GM19467 (cell line): ENCODE results near the gene UPK2.

Experiments
- ATAC-seq: cut with Tn5 transposase; IDR thresholded peaks from one replicate; pipeline ENCODE4 v1.9.1; 2021; ENCODE audit warnings: mild to moderate bottlenecking, moderate library complexity; ENCODE audit not compliant: unreplicated experiment

Gene UPK2

DNA sequence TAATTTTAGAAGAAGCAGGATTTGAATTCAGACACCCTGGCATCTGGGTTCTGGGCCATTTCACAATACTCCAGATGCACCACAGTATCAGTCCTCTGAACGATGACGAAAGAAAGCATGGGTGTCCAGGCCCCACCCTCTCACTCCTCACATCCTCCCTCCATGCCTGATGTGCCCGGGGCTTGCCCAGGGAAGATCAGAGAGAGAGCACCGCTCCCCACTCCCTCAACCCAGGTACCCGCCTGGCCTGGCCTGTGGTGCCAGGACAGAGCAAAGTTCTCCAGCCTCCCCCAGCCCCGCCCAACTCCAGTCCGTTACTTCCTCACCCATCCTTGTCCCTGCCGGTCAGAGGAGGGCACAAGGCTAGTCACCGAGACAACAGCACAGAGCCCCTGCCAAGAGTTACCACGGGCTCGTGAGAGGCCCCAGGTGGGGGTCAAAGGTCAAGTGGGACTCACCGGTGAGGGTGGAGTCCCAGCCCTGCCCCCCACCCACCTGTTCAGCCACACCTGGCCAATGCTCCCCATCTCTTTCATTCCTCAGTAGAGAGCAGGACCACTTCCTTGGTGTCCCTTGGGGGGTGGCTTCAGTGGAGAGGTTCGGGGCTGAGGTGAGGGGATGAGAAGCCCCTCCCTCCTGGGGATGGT lies 38.5 kb upstream of the UPK2 start:
- ATAC-seq, result no peak

DNA sequence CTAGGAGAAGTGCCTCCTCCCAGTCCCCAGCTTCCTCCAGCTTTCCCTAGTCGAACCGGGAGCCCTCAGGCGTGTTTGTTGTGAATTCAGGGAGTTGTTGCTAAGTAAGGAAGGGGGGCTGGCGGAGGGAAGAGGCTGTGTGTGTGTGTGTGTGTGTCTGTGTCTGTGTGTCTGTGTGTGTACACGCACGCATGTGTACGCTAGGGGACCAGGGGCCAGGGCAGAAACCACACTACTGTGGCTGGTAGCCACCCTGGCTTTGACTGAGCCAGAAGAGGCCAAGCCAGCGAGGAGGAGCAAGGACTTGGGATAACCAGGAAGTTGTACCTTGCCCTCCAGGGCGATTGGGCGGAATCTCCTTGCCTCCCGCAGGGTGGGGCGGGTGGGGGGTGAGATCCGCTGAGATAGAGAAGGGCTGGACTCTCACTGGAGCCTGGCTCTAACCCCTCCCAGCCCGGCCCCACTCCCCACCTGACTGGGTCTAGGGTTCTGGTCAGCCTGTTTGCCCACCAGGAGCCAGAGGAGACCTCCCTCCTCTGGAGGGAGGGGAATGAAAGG lies 37.9 kb upstream of the UPK2 start:
- no peak for ATAC-seq

DNA sequence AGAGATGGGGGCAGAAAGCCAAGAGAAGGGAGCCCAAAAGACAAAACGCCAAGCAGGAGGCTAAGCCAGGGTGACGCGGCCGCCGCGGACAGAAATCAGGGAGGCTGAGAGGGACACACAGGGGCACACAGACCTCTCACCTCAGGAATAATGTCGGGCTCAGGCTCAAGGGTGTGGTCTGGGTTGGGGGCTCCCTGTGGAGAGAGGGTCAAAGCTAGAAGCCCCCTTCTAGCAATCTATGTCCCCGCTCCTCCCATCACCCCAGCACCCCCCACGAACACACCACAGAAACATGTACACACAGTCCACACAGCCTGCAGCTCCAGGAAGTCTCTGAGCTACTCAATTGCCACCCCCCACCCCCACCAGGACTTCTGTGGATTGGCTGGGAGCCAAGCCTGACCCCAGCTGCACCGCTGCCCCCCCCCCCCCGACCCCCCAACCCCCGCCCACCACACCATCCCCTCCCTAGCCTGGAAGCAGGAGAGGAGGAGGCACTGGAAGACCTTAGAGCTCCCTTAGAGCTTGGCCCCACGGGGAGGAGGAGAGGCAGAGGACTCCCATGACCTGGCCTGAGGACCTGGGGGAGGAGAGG lies 37.3 kb upstream of the UPK2 start:
- ATAC-seq, result no peak

DNA sequence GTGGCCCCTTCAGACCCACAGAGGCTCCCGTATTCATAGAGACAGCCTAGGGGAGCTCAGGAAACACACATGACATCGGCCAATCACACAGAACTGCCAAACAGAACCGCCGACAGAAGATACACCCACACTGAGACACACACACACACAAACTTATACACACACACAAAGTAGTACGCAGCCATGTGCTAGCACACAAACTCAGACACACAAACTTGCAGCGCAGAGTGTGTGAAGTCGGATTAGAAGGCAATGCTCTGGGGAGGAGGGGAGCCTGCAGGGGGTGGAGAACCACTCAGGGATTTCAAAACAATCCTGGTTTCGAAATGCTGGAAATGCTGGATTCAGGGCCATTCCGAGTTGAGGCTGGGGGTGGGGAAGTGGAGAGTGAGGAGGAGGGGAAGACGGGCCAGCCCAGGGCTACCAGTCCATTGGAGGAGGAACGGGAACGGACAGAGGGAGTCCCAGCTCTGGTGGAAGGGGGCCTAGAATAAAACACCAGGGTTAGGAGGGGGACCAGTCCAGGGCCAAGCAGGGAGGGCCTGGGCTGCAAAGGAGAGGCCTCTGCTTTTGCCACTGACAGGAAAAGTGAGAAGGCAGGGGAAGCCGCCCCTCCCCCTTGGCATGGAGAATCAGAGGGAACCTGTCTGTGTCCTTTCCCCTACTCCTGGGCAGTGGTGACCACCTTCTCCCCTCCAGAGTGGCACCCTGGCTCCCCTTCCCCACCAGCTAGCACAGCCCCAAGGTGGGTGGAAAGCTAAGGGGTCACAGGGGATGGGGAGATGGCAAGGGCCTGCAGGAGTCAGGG lies 34.8 kb upstream of the UPK2 start:
- ATAC-seq, result no peak

DNA sequence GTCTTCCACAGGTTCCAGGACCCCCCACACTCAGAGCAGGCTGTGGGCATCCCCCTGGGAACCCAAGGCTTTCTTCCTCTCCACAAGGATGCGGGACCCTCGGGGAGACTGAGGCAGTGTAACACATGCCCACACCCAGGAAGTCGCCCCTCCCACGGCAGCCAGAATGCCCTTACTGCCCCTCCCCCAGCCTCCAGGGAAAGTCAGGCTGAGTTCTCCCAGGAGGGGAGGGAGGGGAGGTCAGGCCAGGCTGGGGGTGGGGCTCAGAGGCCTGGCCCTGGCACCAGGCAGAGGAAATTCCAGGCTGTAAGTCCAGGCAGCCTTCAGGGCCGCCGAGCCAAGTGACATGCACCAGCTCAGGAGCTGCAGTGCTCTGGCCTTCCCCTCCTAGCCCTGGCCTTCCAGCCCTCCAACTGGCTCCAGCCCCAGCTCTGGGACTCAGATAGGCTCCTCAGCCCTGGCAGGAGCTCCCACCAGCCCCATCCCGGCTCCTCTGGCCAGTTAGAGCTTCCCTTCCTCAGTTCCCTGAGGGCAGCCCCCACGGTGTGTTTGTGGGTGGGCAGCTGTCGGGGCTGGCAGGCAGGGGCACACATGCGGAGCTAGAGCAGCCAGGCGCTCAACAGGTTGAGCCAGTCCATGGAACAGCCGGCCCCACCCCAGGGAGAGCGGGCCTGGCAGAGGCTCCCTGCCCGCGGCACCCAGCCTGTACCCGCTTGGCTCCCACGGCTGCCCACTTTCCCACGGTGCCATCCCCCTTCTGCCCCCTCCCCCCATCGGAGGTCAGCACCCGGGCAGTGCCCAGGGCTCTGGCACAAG lies 34.0 kb upstream of the UPK2 start:
- no peak for ATAC-seq

DNA sequence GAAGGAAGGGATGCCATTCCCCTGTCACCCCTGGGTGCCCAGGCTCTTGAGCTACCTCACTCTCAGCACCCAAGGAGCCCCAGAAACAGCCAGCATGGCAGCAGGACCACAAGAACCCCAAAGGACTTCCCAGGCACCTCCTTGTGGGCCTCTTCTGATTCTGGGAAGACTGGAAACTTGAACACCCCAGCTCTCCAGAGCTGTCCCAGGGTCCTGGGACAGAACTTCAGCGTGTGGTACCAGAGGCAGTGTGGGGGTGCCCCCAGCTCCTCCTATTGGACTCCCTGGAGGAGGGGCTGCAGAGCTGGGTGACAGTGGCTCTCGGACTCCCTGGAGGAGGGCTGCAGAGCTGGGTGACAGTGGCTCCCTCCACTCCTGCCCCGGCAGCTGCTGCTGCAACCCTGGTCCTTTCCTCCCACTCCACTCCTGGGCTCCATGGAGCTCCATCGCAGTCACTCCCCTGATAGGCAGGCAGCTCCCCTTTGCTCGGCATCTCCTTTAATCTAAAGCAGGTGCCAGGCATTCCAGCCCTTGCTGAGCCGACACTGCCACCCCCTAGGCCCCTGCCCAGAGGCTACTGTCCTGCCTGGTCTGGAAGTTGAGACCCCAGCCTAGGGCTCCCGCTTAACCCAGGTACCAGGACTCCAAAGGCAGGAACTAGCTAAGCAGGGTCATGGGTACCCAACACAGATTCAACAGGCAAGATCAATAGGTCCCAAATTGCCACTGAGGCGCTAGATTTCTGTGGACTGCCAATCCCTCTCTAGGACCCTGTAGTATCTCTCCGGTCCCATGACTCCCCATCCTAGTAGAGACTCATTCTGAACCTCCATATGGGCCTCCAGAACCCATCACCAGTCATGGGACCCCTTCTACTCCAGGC lies 33.1 kb upstream of the UPK2 start:
- no peak for ATAC-seq

DNA sequence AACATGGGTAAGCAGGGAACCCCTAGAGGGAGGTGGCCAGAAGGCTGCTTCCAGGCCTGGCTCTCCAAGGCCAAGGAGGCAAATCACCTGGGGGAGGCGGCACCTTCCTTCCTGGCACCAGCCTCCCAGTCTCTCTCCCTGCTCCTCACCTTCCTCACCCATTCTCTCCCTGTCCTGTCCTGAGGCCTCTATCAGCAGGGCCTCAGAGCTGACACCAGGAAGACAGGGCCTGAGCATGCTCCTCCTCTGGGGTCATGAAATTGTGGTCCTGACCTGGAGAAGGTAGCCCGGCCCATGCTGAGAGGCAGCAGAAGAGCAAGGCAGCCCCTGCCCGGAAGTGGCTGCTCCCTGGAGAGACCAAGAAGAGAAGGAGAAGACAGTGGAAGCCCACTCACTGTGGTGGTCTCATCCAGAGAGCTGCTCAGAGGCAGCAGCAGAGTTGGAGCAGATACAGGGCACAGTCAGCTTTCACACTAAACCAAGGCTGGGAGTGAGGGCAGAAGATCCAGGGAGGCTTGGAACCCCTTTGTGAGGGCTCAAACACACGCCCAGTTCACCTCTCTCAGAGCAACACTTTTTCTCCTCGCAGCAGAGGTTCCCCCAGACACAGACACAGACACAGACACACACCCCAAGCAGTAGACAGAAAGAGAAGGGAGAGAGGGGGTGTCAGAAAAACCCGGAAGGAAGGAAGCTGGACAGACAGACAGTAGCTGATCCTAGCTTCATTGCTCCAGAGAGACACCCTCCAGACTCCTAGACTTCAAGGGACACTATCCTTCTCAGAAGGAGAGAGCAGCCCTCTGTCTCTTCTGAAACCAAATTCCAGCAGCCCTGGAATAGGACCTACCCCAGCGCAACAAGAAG lies 32.1 kb upstream of the UPK2 start:
- ATAC-seq, result no peak

DNA sequence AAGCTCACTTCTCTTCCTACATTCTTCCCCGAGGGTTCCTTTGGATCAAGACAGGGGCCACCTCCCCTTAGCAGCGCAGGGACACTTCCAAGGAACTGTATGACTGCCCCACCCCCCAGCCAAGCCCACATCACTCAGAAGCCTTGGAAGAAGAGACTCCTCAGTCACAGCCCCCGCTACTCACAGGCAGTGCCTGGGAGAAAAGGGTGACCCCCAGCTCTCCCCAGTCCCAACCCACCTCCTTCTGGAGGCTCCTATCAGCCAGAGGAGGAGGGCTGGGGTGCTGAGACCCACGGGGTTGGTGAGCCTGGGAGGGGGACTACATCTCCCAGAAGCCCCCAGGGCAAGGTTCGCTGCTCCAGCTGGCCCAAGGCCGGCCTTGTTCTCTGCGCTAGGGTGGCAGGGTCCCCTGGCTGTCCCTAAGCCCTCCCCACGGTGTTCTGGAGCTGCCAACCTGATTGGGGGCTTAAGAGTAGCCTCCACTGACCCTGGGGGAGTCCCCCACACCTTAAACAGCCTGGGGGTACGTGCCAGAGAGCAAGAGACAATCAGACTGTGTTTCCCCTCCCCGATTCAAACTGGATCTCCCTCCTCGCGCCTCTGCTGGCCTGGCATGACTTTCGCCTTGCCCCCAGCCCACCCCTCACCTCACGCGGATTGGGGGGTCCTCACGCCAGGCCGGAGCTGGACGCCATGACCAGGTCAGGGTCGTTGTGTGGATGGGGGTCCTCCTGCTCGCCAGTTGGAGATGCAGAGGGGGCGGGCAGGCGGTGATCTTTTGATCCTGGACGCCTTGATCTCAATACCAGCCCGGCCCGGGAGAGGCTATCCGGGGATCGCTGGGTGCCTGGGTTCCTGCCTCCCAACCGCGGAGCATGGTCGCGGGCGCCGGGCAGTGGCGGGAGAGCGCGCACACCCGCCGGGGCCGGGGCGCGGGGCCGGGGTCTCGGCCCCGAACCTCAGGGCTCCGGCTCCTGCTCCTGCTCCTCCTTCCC lies 31.2 kb upstream of the UPK2 start:
- no peak for ATAC-seq

DNA sequence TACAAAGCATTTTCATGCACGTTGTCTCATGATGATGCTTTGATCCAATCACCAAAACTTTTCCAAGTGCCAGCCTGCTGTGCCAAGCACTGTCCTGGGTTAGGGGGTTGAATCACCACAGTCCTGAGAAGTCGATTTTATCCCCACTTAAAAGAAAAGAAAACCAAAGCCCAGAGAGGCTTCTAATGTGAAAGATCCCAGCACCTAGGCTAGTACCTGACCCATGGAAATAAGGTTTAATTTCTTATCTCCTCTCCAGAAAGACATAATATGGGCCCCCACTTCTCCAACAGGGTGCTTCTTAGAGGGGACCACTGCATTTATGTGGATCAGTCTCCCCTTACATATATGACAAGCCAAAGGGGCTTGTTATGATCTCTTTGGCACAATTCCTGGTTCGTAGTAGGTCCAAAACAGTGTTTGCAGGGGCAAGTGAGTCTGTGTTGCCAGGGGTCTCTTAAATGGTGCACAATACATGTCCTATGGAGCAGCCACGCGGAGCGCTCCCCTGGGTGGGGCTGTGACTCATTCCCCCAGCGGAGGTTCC lies 28.5 kb upstream of the UPK2 start:
- no peak for ATAC-seq

DNA sequence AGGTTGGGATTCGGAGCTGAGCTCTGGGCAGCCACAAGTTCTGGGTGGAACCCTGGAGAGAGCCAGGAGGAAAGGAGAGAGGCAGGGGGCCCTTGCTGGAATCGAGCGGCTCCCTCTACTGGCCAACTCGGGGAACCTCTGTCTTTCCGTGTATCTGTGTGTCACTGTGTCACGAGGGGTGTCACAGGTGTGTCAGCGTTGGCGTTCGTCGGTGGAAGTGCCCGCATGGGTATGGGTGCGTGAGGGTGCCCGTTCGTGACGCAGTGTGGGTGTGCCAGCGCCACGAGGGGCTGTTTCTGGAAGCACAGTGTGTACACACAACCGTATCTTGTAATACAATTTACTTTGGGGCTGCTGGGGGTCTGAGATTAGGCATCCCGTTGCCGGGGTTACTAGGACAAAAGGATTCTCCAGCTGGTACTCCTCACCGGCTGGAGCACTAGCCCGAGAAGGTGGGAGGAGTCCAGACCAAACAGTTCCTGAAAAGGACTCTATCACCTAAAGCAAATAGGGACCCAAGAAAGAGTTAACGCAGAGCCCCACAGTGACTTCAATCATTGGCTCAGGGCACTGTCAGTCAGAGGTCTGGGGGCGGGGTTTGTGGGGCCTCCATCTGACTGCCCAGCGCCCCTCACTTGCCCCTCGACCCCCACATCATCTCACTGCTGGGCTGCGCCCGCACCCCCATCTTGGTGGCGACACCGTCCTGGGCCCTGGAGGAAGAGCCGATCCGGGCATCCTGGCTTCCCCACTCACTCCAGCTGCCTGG lies 27.8 kb upstream of the UPK2 start:
- peak; percentile 37 for ATAC-seq

DNA sequence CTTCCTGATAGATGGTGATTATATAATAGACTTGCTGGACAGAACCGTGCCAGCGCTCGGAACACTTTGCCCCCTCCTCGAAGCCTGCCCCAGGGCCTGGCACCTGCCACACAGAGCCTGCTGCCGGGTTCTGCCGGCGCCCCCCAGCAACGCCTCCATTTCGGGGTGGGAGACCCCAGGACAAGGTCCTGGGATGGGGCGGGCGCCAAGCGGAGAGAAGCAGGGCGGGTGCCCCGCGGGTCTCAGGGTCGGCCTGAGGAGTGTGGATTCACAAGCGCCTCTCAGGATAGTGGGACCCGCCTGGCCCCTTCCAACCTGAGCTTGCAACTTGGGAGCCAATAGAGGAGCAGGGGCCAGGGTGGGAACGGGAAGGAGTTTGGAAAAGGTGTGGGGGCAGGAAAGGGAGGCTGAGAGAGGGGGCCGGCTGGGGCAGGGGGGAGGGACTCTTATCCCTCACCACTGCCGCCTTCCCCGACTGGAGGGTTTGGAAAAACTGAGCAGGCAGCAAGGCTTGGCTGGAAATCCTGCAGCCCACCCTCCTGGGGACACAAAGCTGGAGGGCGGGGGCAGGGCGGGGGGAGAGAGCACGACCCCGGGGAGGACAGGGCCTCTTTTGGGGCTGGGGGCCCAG lies 27.1 kb upstream of the UPK2 start:
- ATAC-seq, result no peak

DNA sequence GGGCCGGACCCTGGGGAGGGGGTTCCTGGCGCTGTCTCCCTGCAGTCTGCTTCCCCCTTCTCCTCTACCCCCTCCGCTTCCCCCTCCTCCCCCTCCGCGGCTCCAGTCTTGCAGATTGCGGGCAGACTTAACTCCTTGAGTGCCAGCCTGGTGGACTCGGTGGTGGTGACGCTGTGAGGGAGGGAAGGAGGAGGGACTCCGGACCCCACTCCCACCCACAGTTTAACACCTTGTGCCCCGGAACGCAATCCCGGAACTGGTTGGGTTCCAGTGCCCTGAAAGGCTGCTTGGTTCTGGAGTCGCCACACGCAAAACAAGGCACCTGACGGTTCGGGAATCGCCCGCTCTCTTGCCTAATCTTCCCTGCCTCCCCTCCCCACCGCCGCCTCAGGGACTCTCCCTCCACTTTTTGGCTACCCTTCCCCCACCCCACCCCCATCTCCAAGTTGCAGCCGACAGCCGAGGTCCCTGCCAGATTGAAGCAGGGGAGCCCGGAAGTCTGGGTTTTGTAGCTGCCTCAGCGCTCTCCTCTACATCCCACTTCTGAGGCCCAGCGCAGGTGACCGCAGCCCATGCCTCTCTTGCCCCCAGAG lies 26.5 kb upstream of the UPK2 start:
- no peak for ATAC-seq

DNA sequence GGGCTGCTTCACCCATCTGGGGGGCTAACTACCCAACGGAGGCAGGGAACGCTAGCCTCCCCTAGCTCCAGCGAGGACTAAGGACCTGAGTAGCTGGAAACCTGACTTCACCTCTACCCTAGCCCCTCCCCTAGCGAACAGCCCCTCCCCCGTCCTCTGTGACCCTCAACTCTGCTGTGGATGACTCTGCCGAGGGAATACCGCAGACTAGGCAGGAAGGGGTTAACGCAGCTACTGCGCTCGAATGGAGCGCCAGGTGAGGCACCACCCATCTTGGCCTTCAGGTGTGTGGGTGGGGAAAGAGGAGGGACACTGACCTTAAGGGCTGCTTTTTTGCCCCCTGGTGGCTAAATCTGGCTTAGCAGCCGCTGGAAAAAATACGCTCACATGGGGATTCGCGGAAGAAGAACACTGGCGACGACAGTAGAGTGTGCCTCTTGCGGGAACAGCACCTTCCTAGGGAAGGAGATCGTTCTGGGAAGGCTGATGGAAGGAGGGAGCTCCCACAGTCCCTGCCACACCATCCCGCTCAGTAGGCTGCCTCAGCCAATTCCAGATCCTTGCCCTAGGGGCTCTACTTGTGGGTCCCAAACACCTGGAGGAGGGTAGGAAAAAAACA lies 25.9 kb upstream of the UPK2 start:
- ATAC-seq, result no peak

DNA sequence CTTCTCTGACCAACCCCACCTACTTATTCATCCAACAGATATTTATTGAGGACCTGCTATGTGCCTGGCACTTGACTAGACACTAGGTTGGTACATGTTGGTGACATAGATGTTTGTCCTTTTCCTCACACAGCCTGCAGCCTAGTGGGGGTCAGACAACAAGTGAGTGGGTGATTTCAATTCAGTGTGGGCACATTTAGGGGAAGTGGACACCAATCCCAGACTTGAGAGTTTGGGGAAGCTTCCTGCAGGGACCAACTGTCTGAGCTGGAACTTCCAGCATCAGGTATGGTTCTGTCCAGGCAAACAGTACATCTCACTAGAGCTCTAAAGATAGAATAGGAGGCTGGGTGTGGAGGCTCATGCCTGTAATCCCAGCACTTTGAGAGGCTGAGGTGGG lies 24.5 kb upstream of the UPK2 start:
- ATAC-seq, result no peak

DNA sequence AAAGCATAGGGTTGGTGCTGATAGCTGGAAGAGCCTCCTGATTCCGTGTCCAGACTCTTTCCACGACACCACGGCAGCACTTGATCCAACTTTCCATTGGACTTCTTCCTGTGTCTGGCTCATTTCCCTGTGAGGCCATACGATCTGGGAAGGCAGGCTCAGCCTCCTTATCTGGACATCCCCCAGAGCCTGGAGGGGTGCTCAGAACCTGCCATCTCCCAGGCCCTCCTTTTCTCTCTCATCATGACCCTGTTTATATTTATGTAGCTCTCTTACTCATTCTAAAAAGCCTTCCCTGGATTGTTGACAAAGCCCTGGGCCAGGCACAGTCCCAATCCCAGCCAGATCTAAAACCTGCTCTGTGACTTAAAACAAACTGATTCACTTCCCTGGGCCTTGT lies 22.6 kb upstream of the UPK2 start:
- ATAC-seq, result no peak

DNA sequence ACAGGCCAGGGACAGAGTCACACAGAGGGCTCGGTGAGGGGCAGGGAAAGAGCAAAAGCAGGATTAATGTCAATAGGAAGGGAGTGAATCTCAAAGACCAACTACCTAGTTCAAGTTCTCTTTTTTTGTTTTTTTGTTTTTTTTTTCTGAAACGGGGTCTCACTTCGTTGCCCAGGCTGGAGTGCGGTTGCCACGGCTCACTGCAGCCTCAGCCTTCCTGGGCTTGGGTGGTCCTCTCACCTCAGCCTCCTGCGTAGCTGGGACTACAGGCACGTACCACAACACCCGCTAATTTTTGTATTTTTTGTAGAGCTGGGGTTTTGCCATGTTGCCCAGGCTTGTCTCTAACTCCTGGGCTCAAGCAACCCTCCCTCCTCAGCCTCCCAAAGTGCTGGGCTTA lies 20.7 kb upstream of the UPK2 start:
- no peak for ATAC-seq
